ENCODE results near the gene SFXN1.
A peak's percentile ranks its signal among the peaks of the same experiment; 100 is the strongest.
"Not testable (repeated sequence)": the region's sequence is repeated elsewhere in the genome, so short reads cannot be mapped to it uniquely, and the experiment has no call there.

Gene SFXN1

GRCh38 chr5:175478384-175479124 lies at the start of gene SFXN1:
Gene SFXN1, plus strand, starts transcription at chr5:175478560. Its CDS starts 13,544 bp downstream, at chr5:175492104.
- DNase-seq: no peak

- DNase-seq: no peak
Measured at GRCh38 chr5:175434800-175435199, 43.6 kb upstream of the SFXN1 start.

GRCh38 chr5:175436359-175436758 lies 42.0 kb upstream of the SFXN1 start:
- no peak for DNase-seq

- DNase-seq: no peak
Measured at GRCh38 chr5:175438234-175438857, 40.0 kb upstream of the SFXN1 start.

GRCh38 chr5:175443514-175444059 lies 34.8 kb upstream of the SFXN1 start:
- no peak for DNase-seq

GRCh38 chr5:175444060-175444904 lies 34.1 kb upstream of the SFXN1 start, which contains the start of gene DRD1:
Gene DRD1, minus strand, starts transcription at chr5:175444182. Its CDS starts 1,083 bp downstream, at chr5:175443099.
- DNase-seq: no peak

- no peak for DNase-seq
Measured at GRCh38 chr5:175444905-175445456, 33.4 kb upstream of the SFXN1 start.

- not testable (repeated sequence) for DNase-seq
Measured at GRCh38 chr5:175446378-175446777, 32.0 kb upstream of the SFXN1 start.

- no peak for DNase-seq
Measured at GRCh38 chr5:175447571-175447970, 30.8 kb upstream of the SFXN1 start.

- no peak for DNase-seq
Measured at GRCh38 chr5:175448276-175448675, 30.1 kb upstream of the SFXN1 start.

- peak; percentile 85 for DNase-seq
Measured at GRCh38 chr5:175452166-175452565, 26.2 kb upstream of the SFXN1 start.

- DNase-seq: not testable (repeated sequence)
Measured at GRCh38 chr5:175454338-175454737, 24.0 kb upstream of the SFXN1 start.

- DNase-seq: no peak
Measured at GRCh38 chr5:175456105-175456742, 22.1 kb upstream of the SFXN1 start.

GRCh38 chr5:175457466-175457865 lies 20.9 kb upstream of the SFXN1 start:
- DNase-seq: no peak

GRCh38 chr5:175460126-175460525 lies 18.2 kb upstream of the SFXN1 start:
- no peak for DNase-seq

GRCh38 chr5:175460552-175460951 lies 17.8 kb upstream of the SFXN1 start:
- no peak for DNase-seq

- no peak for DNase-seq
Measured at GRCh38 chr5:175461370-175461769, 17.0 kb upstream of the SFXN1 start.

- DNase-seq: peak; percentile 96
Measured at GRCh38 chr5:175463641-175464040, 14.7 kb upstream of the SFXN1 start.

- peak; percentile 92 for DNase-seq
Measured at GRCh38 chr5:175464074-175464941, 14.1 kb upstream of the SFXN1 start.

GRCh38 chr5:175464942-175465233 lies 13.5 kb upstream of the SFXN1 start:
- no peak for DNase-seq

GRCh38 chr5:175465282-175465681 lies 13.1 kb upstream of the SFXN1 start:
- DNase-seq: no peak

Measured in NCI-H2029 treated with DMSO at 0.1 percent for 48 hours (cell line).